ENCODE data around the gene CMC2. TPM values are rescaled to one million over a fixed set of nuclear protein-coding genes. Genes with fewer than 3 reads are reported as not detected.

Gene CMC2
- total RNA-seq, 1 experiment from 2014 or later, result 64.2 TPM

DNA sequence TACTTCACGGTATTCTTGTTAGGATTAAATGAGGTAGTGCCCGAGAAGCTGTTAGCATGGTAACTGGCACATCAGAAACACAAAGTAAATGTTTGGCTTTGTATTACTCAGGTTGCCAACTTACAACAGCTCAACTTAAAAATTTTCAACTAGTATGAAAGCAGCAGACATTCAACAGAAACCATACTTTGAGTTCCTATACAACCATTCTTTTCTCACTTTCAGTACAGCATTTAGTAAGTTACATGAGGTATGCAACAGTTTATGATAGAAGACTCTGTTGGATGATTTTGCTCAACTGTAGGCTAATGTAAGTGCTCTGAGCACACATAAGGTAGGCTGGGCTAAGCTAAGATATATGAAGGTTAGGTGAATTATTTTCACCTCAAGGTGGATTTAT lies 8.0 kb upstream of the CMC2 start:
- Histone ChIP-seq H3K56ac (ENCODE audit: insufficient read length, low read depth, low read length) (no peak overlapping the region), H3K18ac (ENCODE audit: insufficient read length, low read depth, low read length) (no peak overlapping the region), H4K5ac (ENCODE audit: insufficient read length, low read depth, low read length) (no peak overlapping the region), H2AK5ac (ENCODE audit: insufficient read length, low read length) (no peak overlapping the region), H4K8ac (replicated peaks; ENCODE audit: insufficient read length, low read depth, low read length) (no peak overlapping the region), H3K9me3 (ENCODE audit: control insufficient read depth, low read depth, low read length) (no peaks in the 10 kb centered on the region), H4K20me1 (ENCODE audit: control insufficient read depth, insufficient read depth, insufficient read length) (no peaks in the 10 kb centered on the region), H2BK15ac (ENCODE audit: low read depth, low read length) (no peak overlapping the region), H3K4ac (ENCODE audit: low read depth, low read length) (no peak overlapping the region), H3K79me2 (ENCODE audit: insufficient read depth, low read length) (peaks cover 3% of the 10 kb centered on the region; the same call in 1 of the 2 replicates), H2BK120ac (ENCODE audit: low read depth, low read length, poor library complexity, severe bottlenecking) (no peak overlapping the region), H2BK20ac (ENCODE audit: low read depth, low read length, poor library complexity, severe bottlenecking) (no peak overlapping the region), H3K9ac (ENCODE audit: extremely low read depth, insufficient read length, low read length) (no peak overlapping the region), H3K4me1 (ENCODE audit: insufficient read depth, low read length) (no peaks in the 10 kb centered on the region), H3K23me2 (ENCODE audit: insufficient read length, low read depth, low read length, poor library complexity, severe bottlenecking) (no peaks in the 10 kb centered on the region), H2BK5ac (ENCODE audit: insufficient read length, low read length) (no peak overlapping the region), H3K14ac (ENCODE audit: insufficient read depth, low read length) (no peak overlapping the region), H3T11ph (ENCODE audit: low read length) (no peak overlapping the region), H3K79me1 (ENCODE audit: insufficient read depth, low read depth, low read length, poor library complexity, severe bottlenecking) (peaks cover 3% of the 10 kb centered on the region), H4K91ac (ENCODE audit: insufficient read length, low read depth, low read length) (no peak overlapping the region), H2BK12ac (ENCODE audit: insufficient read length, low read depth, low read length) (no peak overlapping the region), H3K23ac (ENCODE audit: insufficient read length, low read depth, low read length) (no peak overlapping the region), H3K27me3 (ENCODE audit: insufficient read depth, low read length) (no peaks in the 10 kb centered on the region), H3K4me2 (ENCODE audit: insufficient read depth, insufficient read length, low read length) (no peak overlapping the region), H2AFZ (ENCODE audit: low read length) (no peak overlapping the region), H3K27ac (ENCODE audit: insufficient read length, low read depth, low read length) (no peak overlapping the region)
- Mint-ChIP-seq H3K36me3 (ENCODE audit: insufficient read depth in 1 of 3, low read depth in 3 of 3) (peaks cover 41 to 89% (median 89%) of the 10 kb centered on the region in 3 experiments), H3K4me1 (no peaks in the 10 kb centered on the region), H3K27me3 (ENCODE audit: low read depth) (no peaks in the 10 kb centered on the region), H3K27ac (no peak overlapping the region), H3K4me3 (no peak overlapping the region), H3K9me3 (no peaks in the 10 kb centered on the region)
- no CpG with 5 or more reads among the region's 2 CpGs for WGBS (ENCODE audit: extremely low coverage, insufficient read length, low lambda C conversion rate)
- no peak for DNase-seq
- TF ChIP-seq, protein P1, sequence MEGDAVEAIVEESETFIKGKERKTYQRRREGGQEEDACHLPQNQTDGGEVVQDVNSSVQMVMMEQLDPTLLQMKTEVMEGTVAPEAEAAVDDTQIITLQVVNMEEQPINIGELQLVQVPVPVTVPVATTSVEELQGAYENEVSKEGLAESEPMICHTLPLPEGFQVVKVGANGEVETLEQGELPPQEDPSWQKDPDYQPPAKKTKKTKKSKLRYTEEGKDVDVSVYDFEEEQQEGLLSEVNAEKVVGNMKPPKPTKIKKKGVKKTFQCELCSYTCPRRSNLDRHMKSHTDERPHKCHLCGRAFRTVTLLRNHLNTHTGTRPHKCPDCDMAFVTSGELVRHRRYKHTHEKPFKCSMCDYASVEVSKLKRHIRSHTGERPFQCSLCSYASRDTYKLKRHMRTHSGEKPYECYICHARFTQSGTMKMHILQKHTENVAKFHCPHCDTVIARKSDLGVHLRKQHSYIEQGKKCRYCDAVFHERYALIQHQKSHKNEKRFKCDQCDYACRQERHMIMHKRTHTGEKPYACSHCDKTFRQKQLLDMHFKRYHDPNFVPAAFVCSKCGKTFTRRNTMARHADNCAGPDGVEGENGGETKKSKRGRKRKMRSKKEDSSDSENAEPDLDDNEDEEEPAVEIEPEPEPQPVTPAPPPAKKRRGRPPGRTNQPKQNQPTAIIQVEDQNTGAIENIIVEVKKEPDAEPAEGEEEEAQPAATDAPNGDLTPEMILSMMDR (conservative IDR thresholded peaks at IDR 0.05), result no peak
